Measurements from ENCODE around the gene HSPBP1. TPM values are rescaled to one million over a fixed set of nuclear protein-coding genes. Genes with fewer than 3 reads are reported as not detected.
A peak's percentile ranks its signal among the peaks of the same experiment; 100 is the strongest.

Gene HSPBP1
- total RNA-seq, 4 donors from 2014 or later = 18.5 to 41.7 (median 36.7) TPM

- Histone ChIP-seq H3K9me3 (no peaks in the 10 kb centered on the region), H3K4me1 (peaks cover 42 to 60% of the 10 kb centered on the region in 2 donors), H3K4me3 (peak overlapping the region; percentile 74 to 90 (median 80)), H3K27ac (peak overlapping the region; percentile 89 to 97 (median 94)), H3K36me3 (no peaks in the 10 kb centered on the region), H3K27me3 (no peaks in the 10 kb centered on the region)
- DNase-seq (no peak), ATAC-seq (no peak)
- no peak for TF ChIP-seq CTCF (IDR thresholded peaks at IDR 0.05 in 4 of 5, conservative IDR thresholded peaks at IDR 0.05 in 1 of 5)
- no peak for TF ChIP-seq POLR2A (IDR thresholded peaks at IDR 0.05)
- in situ Hi-C loops (cut with MboI; ENCODE audit: low sequenced_read_pairs in 4 of 4) = no loop called here
- intact Hi-C loops (cut with DNase I; ENCODE audit: low total_unique reads) = loop anchor here (10.0 kb wide), 1 partner anchor 793 kb away; the partner anchor contains the start of gene LENG9
Measured at GRCh38 chr19:55257461-55258420, 22.2 kb downstream of the HSPBP1 start.

- no peaks in the 10 kb centered on the region for H3K9me3 ChIP-seq
- peaks cover 42 to 63% of the 10 kb centered on the region in 2 donors for H3K4me1 ChIP-seq
- no peaks in the 10 kb centered on the region for H3K27me3 ChIP-seq
- in situ Hi-C loops (cut with MboI; ENCODE audit: low sequenced_read_pairs in 4 of 4) = no loop called here
- ATAC-seq = no peak
- TF ChIP-seq CTCF (IDR thresholded peaks at IDR 0.05 in 4 of 5, conservative IDR thresholded peaks at IDR 0.05 in 1 of 5) = no peak
- H3K36me3 ChIP-seq = no peaks in the 10 kb centered on the region
- no peak for DNase-seq
- peak overlapping the region; percentile 74 to 90 (median 80) for H3K4me3 ChIP-seq
- peak overlapping the region in 3 of 4 donors; percentile 93 to 97 (median 94) for H3K27ac ChIP-seq
- intact Hi-C loops (cut with DNase I; ENCODE audit: low total_unique reads) = loop anchor here (10.0 kb wide), 1 partner anchor 792 kb away; the partner anchor contains the start of gene LENG9
Measured at GRCh38 chr19:55256562-55257460, 23.1 kb downstream of the HSPBP1 start.

GRCh38 chr19:55255618-55256423 is 24.1 kb downstream of the HSPBP1 start:
- intact Hi-C loops (cut with DNase I; ENCODE audit: low total_unique reads) (loop anchor here (10.0 kb wide), 1 partner anchor 791 kb away; the partner anchor contains the start of gene LENG9), in situ Hi-C loops (cut with MboI; ENCODE audit: low sequenced_read_pairs in 4 of 4) (no loop called here)
- no peak for ATAC-seq
- no peaks in the 10 kb centered on the region for H3K9me3 ChIP-seq
- H3K4me3 ChIP-seq = peak overlapping the region in 2 of 4 donors; percentile 1 to 80
- no peaks in the 10 kb centered on the region for H3K27me3 ChIP-seq
- H3K27ac ChIP-seq = no peak overlapping the region
- DNase-seq = no peak
- no peaks in the 10 kb centered on the region for H3K36me3 ChIP-seq
- no peak for TF ChIP-seq POLR2A (IDR thresholded peaks at IDR 0.05)
- no peak for TF ChIP-seq CTCF (IDR thresholded peaks at IDR 0.05 in 4 of 5, conservative IDR thresholded peaks at IDR 0.05 in 1 of 5)
- H3K4me1 ChIP-seq = peaks cover 42 to 66% of the 10 kb centered on the region in 2 donors

GRCh38 chr19:55254625-55254977 is 25.3 kb downstream of the HSPBP1 start:
- ATAC-seq (no peak), DNase-seq (no peak)
- Histone ChIP-seq H3K9me3 (no peaks in the 10 kb centered on the region), H3K4me1 (peaks cover 37 to 59% of the 10 kb centered on the region in 2 donors), H3K4me3 (peak overlapping the region in 2 of 4 donors; percentile 2 to 28), H3K27ac (no peak overlapping the region), H3K36me3 (no peaks in the 10 kb centered on the region), H3K27me3 (no peaks in the 10 kb centered on the region)
- intact Hi-C loops (cut with DNase I; ENCODE audit: low total_unique reads) (loop anchor here (10.0 kb wide), 1 partner anchor 790 kb away; the partner anchor contains the start of gene LENG9), in situ Hi-C loops (cut with MboI; ENCODE audit: low sequenced_read_pairs in 4 of 4) (no loop called here)
- TF ChIP-seq POLR2A (IDR thresholded peaks at IDR 0.05) (no peak), CTCF (IDR thresholded peaks at IDR 0.05 in 4 of 5, conservative IDR thresholded peaks at IDR 0.05 in 1 of 5) (no peak)
